Stimulated activated CD8-positive, alpha-beta memory T cell treated with anti-CD3 and anti-CD28 coated beads, Interleukin-12 subunit alpha, Interleukin-12 subunit beta, amount 100 ng/mL, for 24 hours (primary cell): ENCODE data around the gene PDGFA.

Experiments
- DNase-seq: peaks from one replicate; pipeline ENCODE4 v3.0.0-alpha.2; 2020; ENCODE audit errors: extremely low read depth

Gene PDGFA

GRCh38 chr7:474605-475424 is 44.8 kb downstream of the PDGFA start:
- no peak for DNase-seq

- DNase-seq: no peak
Measured at GRCh38 chr7:473870-474604, 45.6 kb downstream of the PDGFA start.

GRCh38 chr7:473211-473734 is 46.4 kb downstream of the PDGFA start:
- no peak for DNase-seq

GRCh38 chr7:472640-472957 is 47.0 kb downstream of the PDGFA start:
- no peak for DNase-seq

GRCh38 chr7:471866-472639 is 47.6 kb downstream of the PDGFA start:
- no peak for DNase-seq

- DNase-seq: no peak
Measured at GRCh38 chr7:471191-471865, 48.3 kb downstream of the PDGFA start.

- no peak for DNase-seq
Measured at GRCh38 chr7:469563-469961, 50.1 kb downstream of the PDGFA start.

GRCh38 chr7:468681-469562 is 50.7 kb downstream of the PDGFA start:
- DNase-seq: no peak

GRCh38 chr7:467856-468545 is 51.6 kb downstream of the PDGFA start:
- no peak for DNase-seq

- DNase-seq: no peak
Measured at GRCh38 chr7:467393-467828, 52.2 kb downstream of the PDGFA start.

- DNase-seq: no peak
Measured at GRCh38 chr7:466465-467191, 53.0 kb downstream of the PDGFA start.

- DNase-seq: no peak
Measured at GRCh38 chr7:465710-466400, 53.8 kb downstream of the PDGFA start.

GRCh38 chr7:464454-465401 is 54.9 kb downstream of the PDGFA start:
- DNase-seq: no peak

GRCh38 chr7:463817-464453 is 55.7 kb downstream of the PDGFA start:
- no peak for DNase-seq

- no peak for DNase-seq
Measured at GRCh38 chr7:463362-463781, 56.3 kb downstream of the PDGFA start.

GRCh38 chr7:462173-463103 is 57.2 kb downstream of the PDGFA start:
- DNase-seq: no peak
